GM15510 (cell line): ENCODE data around the gene MINDY2.

Source experiments
- POLR2A ChIP-seq: IDR thresholded peaks from 3 replicates; pipeline ENCODE4 v1.6.1; 2011; ENCODE audit warnings: borderline replicate concordance; ENCODE audit not compliant: insufficient read length; ENCODE audit errors: extremely low read depth

The MINDY2 gene

GRCh38 chr15:58748040-58748851, 22.9 kb upstream of the MINDY2 start:
- no peak for TF ChIP-seq POLR2A

GRCh38 chr15:58748852-58749531, 22.1 kb upstream of the MINDY2 start:
- TF ChIP-seq POLR2A = no peak

GRCh38 chr15:58749532-58750337, 21.4 kb upstream of the MINDY2 start, which contains the start of gene ADAM10:
ADAM10 (minus strand) TSS chr15:58749707; CDS start chr15:58749534, 173 bp downstream.
- peak; percentile 57 for TF ChIP-seq POLR2A

DNA sequence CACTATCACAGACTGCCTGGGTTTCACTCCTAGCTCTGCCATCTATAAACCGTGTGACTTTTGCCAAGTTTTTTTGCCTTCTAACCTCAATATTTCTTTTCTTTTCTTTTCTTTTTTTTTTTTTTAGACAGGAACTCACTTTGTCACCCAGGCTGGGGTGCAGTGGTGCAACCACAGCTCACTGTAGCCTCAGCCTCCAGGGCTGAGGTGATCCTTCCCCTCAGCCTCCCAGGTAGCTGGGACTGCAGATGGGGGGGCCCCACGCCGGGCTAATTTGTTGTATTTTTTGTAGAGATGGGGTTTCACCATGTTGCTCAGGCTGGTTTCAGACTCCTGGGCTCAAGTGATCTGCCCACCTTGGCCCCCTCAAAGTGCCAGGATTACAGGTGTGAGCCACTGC, 18.4 kb upstream of the MINDY2 start:
- no peak for TF ChIP-seq POLR2A

- no peak for TF ChIP-seq POLR2A
Measured at GRCh38 chr15:58755350-58755749, 15.8 kb upstream of the MINDY2 start.

GRCh38 chr15:58755956-58756355, 15.1 kb upstream of the MINDY2 start:
- no peak for TF ChIP-seq POLR2A

- TF ChIP-seq POLR2A = no peak
Measured at GRCh38 chr15:58758141-58758540, 13.0 kb upstream of the MINDY2 start.

DNA sequence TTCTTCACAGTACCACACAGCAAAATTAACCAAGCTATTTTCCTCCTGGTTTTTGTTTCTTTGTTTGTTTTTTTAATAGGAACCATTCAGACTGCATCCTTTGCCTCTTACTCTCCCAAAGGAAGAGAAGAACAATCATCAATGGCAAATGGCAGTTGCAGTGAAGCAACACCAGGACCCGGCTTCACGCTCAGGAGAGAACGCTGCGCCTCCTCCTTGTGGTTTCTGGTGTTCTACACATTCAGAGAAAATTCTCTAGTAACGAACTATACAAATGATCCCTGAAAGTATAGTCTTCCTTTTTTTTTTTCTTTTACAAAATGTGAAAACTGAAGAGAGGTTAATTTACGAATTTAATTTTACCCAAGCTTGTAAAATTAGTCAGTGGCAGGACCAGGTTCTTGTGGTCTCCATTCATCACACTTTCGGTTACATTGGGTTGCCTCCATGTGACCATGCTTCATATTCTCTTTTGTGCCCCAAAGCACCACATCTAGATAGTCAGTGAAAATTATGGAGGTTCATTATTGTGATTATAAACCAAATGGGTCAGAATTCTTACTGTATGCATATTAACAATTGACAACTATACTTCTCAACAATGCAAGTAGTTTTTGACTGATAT, 10.6 kb upstream of the MINDY2 start:
- TF ChIP-seq POLR2A = no peak

- no peak for TF ChIP-seq POLR2A
Measured at GRCh38 chr15:58761010-58761388, 10.1 kb upstream of the MINDY2 start.

DNA sequence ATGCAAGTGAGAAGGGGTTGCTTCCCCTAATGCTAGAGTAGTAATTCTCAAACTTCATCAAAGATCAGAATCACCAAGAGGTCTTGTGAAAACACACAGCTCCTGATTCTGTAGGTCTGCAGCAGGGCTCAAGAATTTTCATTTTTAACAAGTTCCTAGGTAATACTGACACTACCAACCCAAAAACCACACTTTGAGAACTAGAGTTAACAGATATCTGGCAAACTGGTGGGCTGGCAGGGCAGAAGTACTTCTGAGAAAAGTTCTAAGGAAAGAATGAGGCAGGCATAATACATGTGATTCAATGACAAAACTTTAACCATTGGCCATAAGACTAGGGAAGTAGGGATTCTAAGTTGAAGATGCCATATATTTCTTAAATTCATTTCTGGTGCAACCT, 8.8 kb upstream of the MINDY2 start:
- no peak for TF ChIP-seq POLR2A

- no peak for TF ChIP-seq POLR2A
Measured at GRCh38 chr15:58762731-58763130, 8.4 kb upstream of the MINDY2 start.

DNA sequence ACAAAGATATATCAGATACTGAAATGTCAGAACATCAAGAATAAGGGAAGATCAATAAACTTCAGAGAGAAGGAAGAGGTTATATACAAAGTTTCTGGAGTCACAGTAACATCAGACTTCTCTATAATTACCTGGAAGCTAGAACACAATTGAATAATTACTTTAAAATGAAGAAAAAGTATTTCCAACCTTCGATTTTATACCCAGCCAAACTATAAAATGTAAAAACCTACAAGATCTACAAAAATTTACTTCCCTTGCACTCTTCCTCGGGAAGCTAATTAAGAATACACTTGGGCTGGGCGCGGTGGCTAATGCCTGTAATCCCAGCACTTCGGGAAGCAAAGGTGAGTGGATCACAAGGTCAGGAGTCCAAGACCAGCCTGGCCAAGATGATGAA, 6.6 kb upstream of the MINDY2 start:
- TF ChIP-seq POLR2A = no peak

DNA sequence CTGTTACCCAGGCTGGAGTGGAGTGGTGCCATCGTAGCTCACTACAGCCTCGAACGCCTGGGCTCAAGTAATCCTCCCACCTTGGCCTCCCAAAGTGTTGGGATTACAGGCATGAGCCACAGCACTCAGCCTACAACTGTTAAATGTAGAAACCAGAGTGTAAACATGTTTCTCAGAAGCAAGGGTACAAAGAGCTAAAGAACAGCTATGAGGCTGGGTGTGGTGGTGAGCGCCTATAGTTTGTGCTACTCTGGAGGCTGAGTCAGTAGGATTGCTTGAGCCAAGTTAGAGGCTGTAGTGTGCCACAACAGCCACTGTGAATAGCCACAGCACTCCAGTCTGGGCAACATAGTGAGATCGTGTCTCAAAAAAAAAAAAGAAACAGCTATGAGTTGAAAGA, 4.8 kb upstream of the MINDY2 start:
- no peak for TF ChIP-seq POLR2A

DNA sequence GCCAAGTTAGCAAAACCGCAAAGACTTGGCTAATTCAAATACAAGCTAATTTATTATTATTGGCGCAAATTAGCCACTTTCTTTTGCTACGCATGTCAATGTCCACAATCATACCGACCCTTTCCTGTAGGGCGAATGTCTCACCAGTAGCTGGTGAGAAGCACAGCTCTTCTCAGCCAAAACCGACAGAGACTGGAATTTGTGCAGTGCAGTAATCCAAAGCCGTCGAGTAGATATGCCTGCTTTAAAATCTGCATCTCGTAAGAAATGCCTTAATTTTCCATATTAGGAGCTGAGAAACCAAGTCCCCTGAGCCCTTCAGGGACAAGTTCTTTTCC, 614 bp upstream of the MINDY2 start:
- TF ChIP-seq POLR2A = no peak
